ENCODE results near the gene GRM6. TPM values are rescaled to one million over a fixed set of nuclear protein-coding genes. Genes with fewer than 3 reads are reported as not detected.
A peak's percentile ranks its signal among the peaks of the same experiment; 100 is the strongest.

Gene GRM6
- polyA plus RNA-seq (ENCODE audit: insufficient read length in 4 of 4): 1 to 10 TPM in 2 of 4 donors, under 1 TPM in 2; 0.37 to 2.0 (median 1.1) TPM

DNA sequence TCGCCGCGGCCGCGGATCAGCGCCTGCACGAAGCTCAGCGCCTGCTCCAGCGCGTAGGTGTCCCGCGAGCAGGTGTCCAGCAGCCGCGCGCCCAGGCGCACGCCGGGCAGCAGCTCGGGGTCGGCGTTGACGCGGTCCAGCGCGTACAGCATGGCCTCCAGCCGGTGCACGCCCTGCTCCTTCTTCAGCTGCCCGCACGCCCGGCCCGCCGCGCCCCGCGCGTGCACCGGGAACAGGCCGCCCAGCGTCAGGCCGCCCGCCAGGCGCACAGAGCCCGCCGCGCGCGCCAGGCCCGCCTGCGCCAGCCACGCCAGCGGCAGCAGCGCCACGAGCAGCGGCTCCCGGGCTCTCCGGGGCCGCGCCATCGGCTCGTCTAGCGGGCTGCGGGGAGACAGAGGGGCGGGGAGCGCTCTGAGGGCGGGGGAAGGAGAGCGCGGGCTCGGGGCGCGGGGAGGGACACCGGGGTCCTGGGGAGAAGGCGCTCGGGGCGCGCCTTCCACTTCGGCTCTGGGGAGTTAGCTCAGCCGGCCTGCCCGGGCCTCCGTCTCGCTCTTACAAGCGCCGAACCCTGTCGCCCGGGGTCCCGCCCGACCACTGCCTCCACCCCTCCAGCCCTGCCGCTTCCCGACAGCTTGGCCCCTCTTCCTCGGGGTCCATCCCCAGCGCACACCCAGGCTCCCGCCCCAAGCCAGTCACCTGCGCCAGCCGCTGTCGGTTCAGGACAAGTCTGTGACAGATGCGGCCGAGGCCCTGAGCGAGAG lies at the start of gene GRM6:
TSS of gene GRM6 (minus strand) at position 741 of the 761 bp plus-strand sequence. CDS start at position 365, 376 bp downstream.
- peak in 1 of 4 donors; percentile 8 for DNase-seq (ENCODE audit: low read depth in 4 of 4, low spot score in 2 of 4)

- DNase-seq (ENCODE audit: low read depth in 4 of 4, low spot score in 2 of 4): no peak
These were observed 49.6 kb upstream of the GRM6 start for GRCh38 chr5:179044765-179045164.

DNA sequence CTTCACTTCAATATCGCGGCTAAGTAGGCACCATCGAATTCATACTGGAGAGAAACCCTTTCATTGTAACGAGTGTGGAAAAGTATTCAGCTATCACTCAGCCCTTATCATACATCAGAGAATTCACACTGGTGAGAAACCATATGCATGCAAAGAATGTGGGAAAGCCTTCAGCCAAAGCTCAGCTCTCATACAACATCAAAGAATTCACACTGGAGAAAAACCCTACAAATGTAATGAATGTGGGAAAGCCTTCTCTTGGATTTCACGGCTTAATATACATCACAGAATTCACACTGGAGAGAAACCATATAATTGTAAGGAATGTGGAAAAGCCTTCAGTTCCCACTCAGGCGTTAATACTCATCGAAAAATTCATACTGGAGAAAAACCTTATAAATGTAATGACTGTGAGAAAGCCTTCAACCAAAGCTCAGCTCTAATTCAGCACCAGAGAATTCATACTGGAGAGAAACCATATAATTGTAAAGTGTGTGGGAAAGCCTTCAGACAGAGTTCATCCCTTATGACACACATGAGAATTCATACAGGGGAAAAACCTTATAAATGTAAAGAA lies 38.0 kb upstream of the GRM6 start:
- no peak for DNase-seq (ENCODE audit: low read depth in 4 of 4, low spot score in 2 of 4)

DNA sequence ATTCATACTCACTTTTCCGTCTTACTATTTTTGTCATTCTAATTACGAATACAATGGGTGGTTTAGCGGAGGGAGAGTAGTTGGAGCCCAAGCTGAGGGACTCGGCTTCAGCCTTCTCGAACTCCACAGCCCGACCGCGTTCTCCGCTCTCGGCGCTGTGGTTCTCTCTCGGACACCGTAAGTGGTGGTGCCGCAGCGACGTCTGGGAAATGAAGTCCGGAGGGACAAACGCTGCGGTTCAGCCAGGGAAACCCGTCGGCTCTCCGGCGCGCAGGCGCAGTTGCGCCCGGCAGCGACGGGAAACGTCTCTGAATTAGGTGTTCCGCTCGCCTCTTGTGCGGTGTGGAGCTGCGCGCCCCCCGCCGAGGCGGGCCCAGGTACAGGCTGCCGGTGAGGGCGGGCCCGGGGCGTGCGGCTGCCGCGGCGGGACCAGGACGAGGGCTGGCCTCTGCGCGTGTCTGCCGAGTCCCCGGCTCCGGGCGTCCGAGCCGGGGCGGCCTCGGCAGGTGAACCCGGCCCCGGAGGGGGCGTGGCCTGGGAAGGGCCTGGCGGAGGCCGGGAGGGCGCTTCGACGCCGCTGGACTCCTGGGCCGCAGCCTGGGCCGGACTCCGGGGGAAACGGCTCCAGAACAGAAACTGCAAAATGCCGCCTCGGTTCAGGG lies 28.5 kb upstream of the GRM6 start, which contains the start of gene ZNF879:
TSS of gene ZNF879 (plus strand) at position 277 of the 662 bp plus-strand sequence. CDS start 1,201 bp downstream, outside the sequence.
- peak; percentile 87 to 95 (median 91) for DNase-seq (ENCODE audit: low read depth in 4 of 4, low spot score in 2 of 4)

DNA sequence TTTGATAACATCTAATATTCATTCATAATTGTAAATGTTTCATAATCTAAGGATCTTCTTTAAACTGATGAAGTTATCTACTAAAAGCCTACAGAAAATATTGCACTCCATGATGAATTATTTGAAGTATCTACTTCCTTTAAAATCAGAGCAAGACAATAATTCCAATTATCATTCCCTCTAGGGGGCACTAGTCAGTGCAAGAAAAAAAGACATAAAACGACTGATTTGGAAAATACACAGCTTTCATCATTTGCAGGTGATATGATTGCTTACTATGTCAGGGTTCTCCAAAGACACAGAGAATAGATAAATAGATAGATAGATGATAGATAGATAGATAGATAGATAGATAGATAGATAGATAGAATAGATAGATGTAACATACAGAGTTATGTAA lies 13.5 kb upstream of the GRM6 start:
- DNase-seq (ENCODE audit: low read depth in 4 of 4, low spot score in 2 of 4): no peak

DNA sequence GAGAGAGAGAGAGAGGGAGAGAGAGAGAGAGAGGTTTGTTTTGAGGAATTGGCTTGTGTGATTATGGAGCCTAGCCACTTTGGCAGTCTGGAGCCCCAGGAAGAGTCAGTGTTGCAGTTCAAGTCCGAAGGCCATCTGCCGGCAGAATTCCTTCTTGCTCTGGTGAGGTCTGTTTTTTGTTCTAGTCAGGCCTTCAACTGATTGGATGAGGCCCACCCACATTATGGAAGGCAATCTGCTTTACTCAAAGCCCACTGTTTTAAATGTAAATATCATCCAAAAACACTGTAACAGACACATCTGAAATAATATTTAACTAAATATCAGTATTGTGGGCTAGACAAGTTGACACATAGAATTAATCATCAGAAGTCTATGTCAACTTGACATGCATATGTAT lies 11.4 kb upstream of the GRM6 start:
- no peak for DNase-seq (ENCODE audit: low read depth in 4 of 4, low spot score in 2 of 4)

- DNase-seq (ENCODE audit: low read depth in 4 of 4, low spot score in 2 of 4): no peak
These were observed 3.3 kb upstream of the GRM6 start for GRCh38 chr5:178998441-178998840.

DNA sequence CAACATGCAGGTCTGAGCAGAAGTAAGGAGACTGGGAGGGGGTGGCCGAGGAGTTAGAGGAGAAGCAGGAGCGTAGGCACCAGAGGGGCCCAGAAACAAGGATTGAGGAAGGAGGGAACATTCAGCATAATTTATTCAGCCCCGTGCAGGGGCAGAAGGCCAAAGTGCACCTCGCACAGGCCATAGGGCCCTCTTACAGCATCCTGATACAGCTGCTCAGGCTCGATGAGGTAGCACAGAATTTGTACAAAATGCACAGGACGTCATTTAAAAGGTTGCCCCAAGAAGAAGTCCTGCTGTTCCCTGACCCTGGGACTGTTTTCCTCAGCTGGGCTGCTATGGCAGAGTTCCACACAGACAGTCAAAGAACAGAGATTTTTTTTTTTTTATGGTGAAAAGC lies 2.1 kb upstream of the GRM6 start:
- no peak for DNase-seq (ENCODE audit: low read depth in 4 of 4, low spot score in 2 of 4)

- DNase-seq (ENCODE audit: low read depth in 4 of 4, low spot score in 2 of 4): no peak
These were observed 1.0 kb upstream of the GRM6 start for GRCh38 chr5:178996156-178996555.

GRCh38 chr5:178995341-178995690 lies 196 bp upstream of the GRM6 start:
- no peak for DNase-seq (ENCODE audit: low read depth in 4 of 4, low spot score in 2 of 4)

DNA sequence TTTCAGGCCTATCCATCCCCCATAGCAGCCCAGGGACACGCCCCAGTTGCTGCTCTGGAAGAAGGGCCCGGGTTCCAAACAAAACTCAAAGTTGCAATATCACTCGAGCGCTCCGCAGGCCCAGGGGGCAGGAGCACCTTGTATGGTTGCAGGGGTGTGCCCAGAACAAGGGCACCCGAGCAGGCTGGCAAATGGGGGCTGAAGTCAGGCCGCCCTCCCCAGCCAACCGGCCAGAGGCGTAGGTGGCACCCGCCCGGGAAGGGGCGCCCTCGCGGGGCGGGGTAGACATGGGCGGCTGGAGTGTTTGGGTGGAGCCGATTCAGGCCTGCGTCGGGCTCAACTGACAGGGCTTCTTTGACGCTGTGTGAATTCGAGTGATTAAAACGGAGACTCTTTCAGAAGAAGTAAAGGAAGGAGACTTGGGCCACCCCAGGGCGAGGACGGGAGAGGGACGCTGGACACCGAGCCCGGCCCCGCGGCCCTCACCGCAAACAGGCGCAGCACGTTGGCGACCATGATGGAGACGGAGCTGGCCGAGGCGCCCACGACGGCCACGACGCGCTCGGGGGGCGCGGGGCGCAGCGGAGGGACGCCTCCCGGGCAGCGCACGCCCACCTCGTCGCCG lies 1.1 kb downstream of the GRM6 start:
- no peak for DNase-seq (ENCODE audit: low read depth in 4 of 4, low spot score in 2 of 4)

DNA sequence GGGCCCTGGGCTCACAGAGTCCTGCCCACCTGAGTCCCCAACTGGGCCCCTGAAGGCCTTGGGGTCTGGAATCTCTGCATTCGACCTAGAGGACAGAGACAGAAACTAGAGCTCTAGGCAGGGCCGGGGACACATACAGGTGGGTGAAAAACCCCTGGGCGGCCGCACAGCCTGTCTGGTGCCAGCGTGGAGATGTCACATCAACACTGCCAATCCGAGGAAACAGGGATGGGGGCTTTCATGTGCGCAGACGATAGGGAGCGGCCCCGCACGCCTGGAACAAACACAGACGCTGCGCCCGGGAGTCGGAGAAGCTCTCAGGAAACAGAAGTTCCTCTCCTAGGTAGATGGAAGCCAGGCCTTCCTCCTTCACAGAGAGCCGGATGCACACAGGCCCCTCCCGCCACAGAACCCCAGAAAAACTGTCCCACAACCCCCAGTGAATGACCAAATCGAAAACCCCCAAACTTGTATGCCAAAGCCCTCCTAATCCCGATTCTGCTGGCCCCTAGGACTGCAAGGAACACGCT lies 1.8 kb downstream of the GRM6 start:
- no peak for DNase-seq (ENCODE audit: low read depth in 4 of 4, low spot score in 2 of 4)

DNA sequence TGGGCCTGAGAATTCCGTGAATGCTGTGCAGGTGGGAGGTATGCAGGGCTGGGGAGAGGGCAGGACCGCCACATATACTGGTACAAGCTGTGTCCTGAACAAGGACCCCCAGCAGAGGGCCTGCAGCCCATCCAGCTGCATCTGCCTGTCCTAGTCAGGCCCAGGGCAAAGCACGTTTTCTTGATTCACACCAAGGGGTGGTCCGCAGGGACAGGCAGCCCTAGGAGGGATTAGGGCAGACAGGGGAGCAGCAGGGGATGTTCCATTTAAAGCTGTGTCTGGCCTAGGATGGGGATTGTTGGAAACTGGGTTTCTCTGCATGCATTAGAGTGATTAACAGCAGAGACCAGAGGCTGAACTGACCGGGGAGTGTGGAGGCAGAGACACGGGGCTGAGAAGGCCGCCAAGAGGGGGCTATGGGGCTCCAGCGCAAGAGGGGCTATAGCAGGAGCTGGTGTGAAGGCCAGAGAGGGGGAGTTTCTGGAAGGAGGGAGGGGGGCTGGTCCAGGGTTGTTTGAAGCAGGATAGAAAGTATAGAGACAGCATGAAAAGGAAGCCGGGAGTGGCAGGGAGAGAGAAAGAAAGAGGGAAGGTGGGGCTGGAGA lies 2.7 kb downstream of the GRM6 start:
- DNase-seq (ENCODE audit: low read depth in 4 of 4, low spot score in 2 of 4): no peak

GRCh38 chr5:178991190-178992145 lies 3.7 kb downstream of the GRM6 start:
- no peak for DNase-seq (ENCODE audit: low read depth in 4 of 4, low spot score in 2 of 4)

- no peak for DNase-seq (ENCODE audit: low read depth in 4 of 4, low spot score in 2 of 4)
These were observed 4.6 kb downstream of the GRM6 start for GRCh38 chr5:178990491-178990890.

- DNase-seq (ENCODE audit: low read depth in 4 of 4, low spot score in 2 of 4): no peak
These were observed 5.8 kb downstream of the GRM6 start for GRCh38 chr5:178989311-178989710.

GRCh38 chr5:178988436-178989220 lies 6.5 kb downstream of the GRM6 start:
- no peak for DNase-seq (ENCODE audit: low read depth in 4 of 4, low spot score in 2 of 4)

- DNase-seq (ENCODE audit: low read depth in 4 of 4, low spot score in 2 of 4): no peak
These were observed 8.7 kb downstream of the GRM6 start for GRCh38 chr5:178986326-178986960.

Measured in left renal cortex interstitium (tissue), 4 donors.